Measurements from ENCODE around the gene DEPDC4.
"Not testable (repeated sequence)": the region's sequence is repeated elsewhere in the genome, so short reads cannot be mapped to it uniquely, and the experiment has no call there.

DEPDC4 gene

GRCh38 chr12:100258127-100258526, 8.8 kb downstream of the DEPDC4 start:
- DNase-seq: no peak

GRCh38 chr12:100254876-100255275, 12.0 kb downstream of the DEPDC4 start:
- no peak for DNase-seq

- DNase-seq: no peak
These were observed 13.4 kb downstream of the DEPDC4 start for GRCh38 chr12:100253437-100253836.

- no peak for DNase-seq
These were observed 15.0 kb downstream of the DEPDC4 start for GRCh38 chr12:100251917-100252316.

DNA sequence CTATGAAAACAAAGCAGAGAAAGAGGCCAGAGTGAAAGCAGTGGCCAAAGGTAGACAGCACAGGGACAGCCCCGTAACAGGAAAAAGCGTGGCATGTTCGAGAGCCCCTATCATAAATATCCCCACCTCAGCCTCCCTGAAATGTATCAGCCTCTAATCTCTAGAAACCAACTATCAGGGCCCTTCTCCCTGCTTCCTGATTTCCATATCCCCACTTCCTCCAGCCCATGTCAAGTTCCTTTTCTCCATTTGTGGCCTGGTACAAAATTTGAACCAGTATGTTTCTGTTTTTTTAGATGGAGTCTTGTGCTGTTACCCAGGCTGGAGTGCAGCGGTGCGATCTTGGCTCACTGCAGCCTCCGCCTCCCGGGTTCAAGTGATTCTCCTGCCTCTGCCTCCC, 16.9 kb downstream of the DEPDC4 start:
- DNase-seq: no peak

DNA sequence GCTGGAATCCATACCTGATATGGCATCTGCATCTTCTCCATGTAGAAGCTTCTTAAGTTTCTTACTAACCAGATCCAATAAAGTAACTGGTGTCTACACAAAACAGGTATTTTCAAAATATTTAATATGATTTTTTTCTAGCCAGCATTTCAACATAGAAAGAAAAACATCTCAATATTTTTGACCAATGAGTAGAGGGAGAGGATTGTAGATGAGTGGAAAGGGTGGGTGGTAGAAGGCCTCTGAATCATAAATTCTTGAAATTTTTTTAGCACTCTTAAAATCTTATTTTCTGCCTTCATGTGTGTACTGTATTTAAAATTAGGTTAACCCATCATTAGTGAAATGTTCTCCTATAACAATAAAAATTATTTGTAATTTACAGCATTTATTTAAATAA, 18.0 kb downstream of the DEPDC4 start:
- DNase-seq: no peak

DNA sequence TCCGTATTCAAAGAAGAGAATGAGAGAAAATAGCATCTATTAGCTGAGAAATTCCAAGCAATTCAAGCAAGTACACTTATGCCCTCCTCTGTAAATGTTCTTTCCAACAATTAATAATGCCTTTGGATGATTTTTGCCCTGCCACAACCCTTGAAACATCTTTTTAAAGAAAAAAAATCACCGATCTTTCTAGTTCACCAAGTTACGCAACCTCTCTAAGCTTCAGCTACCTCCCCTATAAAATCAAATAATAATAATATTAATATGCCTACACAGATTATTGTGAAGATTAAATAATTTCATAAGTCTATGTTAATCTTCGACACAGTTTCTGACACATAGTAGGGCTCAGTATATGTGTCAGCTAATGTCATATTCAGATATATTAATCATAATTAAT, 19.1 kb downstream of the DEPDC4 start:
- DNase-seq: no peak

- no peak for DNase-seq
These were observed 23.7 kb downstream of the DEPDC4 start for GRCh38 chr12:100243137-100243536.

- no peak for DNase-seq
These were observed 27.3 kb downstream of the DEPDC4 start for GRCh38 chr12:100239589-100239988.

GRCh38 chr12:100238801-100239200, 28.1 kb downstream of the DEPDC4 start:
- no peak for DNase-seq

DNA sequence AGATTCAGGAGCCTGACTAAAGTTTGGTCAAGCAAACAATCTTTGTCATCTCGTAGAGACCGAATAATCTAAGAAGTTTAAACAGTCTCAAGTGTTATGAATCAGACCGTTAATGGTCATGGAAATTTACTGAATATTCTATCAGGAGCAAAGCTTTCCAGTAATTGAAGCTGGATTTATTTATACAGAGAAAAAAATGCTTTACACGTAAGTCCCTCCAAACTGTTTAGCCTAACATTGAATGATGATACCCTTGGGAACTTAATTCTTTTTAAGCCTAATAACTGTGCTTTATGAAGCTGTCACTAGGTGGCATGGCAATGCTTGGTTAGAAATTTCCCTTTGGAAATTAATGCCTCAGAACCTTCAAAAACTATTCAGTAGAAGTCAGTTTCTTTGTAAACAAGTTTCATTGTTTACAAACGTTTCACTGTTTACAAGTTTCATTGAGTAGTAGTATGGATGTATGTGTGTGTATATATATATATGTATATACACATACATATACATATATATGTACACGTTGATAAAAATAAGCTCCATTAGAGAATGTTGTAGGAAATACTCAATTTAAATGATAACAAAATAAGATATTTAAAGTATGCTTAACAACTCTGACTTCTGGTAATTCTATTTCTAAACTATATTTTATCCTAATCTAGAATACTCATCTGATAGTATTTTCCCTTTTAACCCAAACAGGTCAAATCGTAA, 32.1 kb downstream of the DEPDC4 start:
- no peak for DNase-seq

GRCh38 chr12:100234166-100234565, 32.7 kb downstream of the DEPDC4 start:
- DNase-seq: no peak

DNA sequence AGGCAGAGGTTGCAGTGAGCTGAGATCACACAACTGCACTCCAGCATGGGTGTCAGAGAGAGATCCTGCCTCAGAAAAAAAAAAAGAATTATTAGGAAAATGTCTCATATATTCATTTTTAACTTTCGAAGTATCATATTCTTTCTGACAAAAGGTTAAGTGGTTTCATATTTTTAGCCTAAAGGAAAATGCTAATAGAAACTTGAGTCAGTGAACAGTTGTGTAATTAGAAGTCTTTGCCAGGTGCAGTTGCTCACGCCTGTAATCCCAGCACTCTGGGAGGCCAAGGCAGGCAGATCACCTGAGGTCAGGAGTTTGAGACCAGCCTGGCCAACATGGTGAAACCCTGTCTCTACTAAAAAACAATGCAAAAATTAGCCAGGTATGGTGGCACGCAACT, 35.0 kb downstream of the DEPDC4 start:
- DNase-seq: not testable (repeated sequence)

GRCh38 chr12:100229876-100230275, 37.0 kb downstream of the DEPDC4 start:
- no peak for DNase-seq

DNA sequence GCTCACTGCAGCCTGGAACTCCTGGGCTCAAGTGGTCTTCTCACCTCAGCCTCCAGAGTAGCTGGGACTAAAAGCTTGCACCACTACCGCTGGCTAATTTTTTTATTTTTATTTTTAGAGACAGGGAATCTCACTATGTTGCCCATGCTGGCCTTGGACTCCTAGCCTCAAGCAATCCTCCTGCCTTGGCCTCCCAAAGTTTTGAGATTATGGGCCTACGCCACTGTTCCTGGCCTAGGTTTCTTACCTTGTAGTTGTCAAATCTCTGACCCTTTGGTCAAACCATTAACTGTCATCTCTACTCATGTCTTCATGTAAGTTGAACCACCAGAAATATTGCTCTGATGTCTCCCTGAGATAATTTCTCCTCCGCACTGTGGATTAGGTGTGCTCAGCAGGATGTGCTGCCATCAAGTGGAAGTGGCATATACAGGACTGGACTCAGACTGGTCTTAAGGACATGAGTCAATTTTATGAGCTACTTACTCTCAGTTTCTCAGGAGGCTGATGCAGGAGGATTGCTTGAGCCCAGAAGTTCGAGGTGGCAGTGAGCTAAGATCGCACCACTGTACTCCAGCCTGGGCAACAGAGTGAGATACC, 37.7 kb downstream of the DEPDC4 start:
- no peak for DNase-seq

DNA sequence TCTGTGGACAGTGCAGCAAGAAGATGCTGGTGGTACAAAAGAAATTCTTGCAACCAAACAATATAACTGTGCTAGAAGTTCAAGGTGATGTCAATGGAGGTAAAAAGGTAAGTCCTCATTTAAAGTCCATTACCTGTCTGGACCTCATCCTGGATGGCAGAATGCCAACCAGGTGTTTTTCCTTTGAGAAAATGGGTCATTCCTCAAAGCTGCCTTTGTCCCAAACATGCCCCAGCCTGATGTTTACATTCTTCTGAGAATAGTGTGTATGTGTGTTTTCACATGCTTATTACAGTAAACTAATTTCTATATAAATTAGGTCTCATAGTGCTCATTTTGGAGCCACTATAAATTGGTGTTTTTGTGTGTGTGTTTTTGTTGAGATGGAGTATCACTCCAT, 41.4 kb downstream of the DEPDC4 start:
- DNase-seq: no peak

DNA sequence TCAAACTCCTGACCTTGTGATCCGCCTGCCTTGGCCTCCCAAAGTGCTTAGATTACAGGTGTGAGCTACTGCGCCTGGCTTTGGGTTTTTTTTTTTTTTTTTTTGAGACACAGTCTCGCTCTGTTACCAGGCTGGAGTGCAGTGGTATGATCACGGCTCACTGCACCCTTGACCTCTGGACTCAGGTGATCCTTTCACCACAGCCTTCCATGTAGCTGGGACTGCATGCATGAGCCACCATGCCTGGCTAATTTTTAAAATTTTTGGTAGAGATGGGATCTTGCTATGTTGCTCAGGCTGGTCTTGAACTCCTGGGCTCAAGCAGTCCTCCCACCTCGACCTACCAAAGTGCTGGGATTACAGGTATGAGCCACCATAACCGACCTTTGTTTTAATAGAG, 44.7 kb downstream of the DEPDC4 start:
- DNase-seq: not testable (repeated sequence)

DNA sequence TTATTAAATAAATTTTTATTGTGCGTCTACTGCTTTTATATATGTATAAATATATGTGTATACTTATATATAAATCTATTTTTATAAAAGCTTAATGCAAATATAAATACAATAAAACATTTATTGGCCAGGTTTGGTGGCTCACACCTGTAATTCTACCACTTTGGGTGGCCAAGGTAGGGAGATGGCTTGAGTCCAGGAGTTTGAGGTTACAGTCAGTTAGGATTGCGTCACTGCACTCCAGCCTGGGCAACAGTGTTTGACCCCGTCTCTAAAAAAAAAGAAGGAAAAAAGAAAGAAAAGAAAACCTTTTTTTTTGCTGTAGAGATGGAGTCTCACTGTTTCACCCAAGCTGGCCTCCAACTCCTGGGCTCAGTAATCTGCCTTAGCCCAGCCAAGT, 45.4 kb downstream of the DEPDC4 start:
- DNase-seq: no peak

GRCh38 chr12:100219328-100220109, 47.4 kb downstream of the DEPDC4 start:
- no peak for DNase-seq

DNA sequence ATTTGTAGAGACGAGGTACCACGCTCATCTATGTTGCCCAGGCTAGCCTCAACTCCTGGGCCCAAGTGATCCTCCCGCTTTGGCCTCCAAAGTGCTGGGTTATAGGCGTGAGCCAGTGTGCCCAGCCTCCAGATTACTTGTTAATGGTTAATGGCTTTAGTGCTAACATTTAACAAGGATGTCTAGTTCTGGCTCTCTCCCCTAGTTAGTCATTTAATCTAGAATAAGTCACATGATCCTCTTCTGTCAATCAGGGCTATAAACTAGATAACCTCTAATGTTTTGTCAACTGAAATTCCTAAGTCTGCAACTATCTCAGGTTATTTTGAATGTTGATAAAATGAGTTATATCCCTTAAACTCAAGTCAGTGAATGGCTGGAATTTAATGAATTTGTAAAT, 50.5 kb downstream of the DEPDC4 start:
- no peak for DNase-seq

GRCh38 chr12:100215209-100215608, 51.7 kb downstream of the DEPDC4 start:
- DNase-seq: no peak

- no peak for DNase-seq
These were observed 52.4 kb downstream of the DEPDC4 start for GRCh38 chr12:100214518-100214917.

- DNase-seq: no peak
These were observed 53.6 kb downstream of the DEPDC4 start for GRCh38 chr12:100213016-100213891.

Data from SHP77 treated with DMSO at 0.1 percent for 48 hours (cell line).